Measurements from ENCODE around the gene ZNF277. TPM values are rescaled to one million over a fixed set of nuclear protein-coding genes. Genes with fewer than 3 reads are reported as not detected.

ZNF277 gene
- total RNA-seq, 1 experiment from 2014 or later, result 13.1 TPM

GRCh38 chr7:112266141-112266540, 59.6 kb downstream of the ZNF277 start:
- no CpG with 5 or more reads among the region's 3 CpGs for WGBS (ENCODE audit: extremely low coverage, insufficient read length, low lambda C conversion rate)
- peak overlapping the region in 1 of 3 experiments; percentile 60; a peak in 1 of 7 replicates for H3K27ac Mint-ChIP-seq

More at GRCh38 chr7:112266141-112266540, 59.6 kb downstream of the ZNF277 start:
- Mint-ChIP-seq H3K4me1 (peaks cover 20 to 38% of the 10 kb centered on the region in 2 experiments), H3K27me3 (ENCODE audit: low read depth) (no peaks in the 10 kb centered on the region), H3K36me3 (ENCODE audit: insufficient read depth in 1 of 3, low read depth in 3 of 3) (no peaks in the 10 kb centered on the region), H3K4me3 (no peak overlapping the region; a peak in 1 of 5 replicates), H3K9me3 (no peaks in the 10 kb centered on the region)
- Histone ChIP-seq H3K9me3 (ENCODE audit: control insufficient read depth, low read depth, low read length) (no peaks in the 10 kb centered on the region), H2BK20ac (ENCODE audit: low read depth, low read length, poor library complexity, severe bottlenecking) (no peak overlapping the region), H2AK5ac (ENCODE audit: insufficient read length, low read length) (no peak overlapping the region), H2BK5ac (ENCODE audit: insufficient read length, low read length) (no peak overlapping the region), H3K23ac (ENCODE audit: insufficient read length, low read depth, low read length) (no peak overlapping the region), H3K4me1 (ENCODE audit: insufficient read depth, low read length) (peaks cover 3% of the 10 kb centered on the region; the same call in 1 of the 2 replicates), H3K27me3 (ENCODE audit: insufficient read depth, low read length) (no peaks in the 10 kb centered on the region), H2BK120ac (ENCODE audit: low read depth, low read length, poor library complexity, severe bottlenecking) (no peak overlapping the region), H4K8ac (replicated peaks; ENCODE audit: insufficient read length, low read depth, low read length) (no peak overlapping the region), H2AFZ (ENCODE audit: low read length) (no peak overlapping the region), H2BK12ac (ENCODE audit: insufficient read length, low read depth, low read length) (no peak overlapping the region), H4K20me1 (ENCODE audit: control insufficient read depth, insufficient read depth, insufficient read length) (no peaks in the 10 kb centered on the region), H3K56ac (ENCODE audit: insufficient read length, low read depth, low read length) (no peak overlapping the region), H3K4ac (ENCODE audit: low read depth, low read length) (no peak overlapping the region), H3K23me2 (ENCODE audit: insufficient read length, low read depth, low read length, poor library complexity, severe bottlenecking) (no peaks in the 10 kb centered on the region), H3T11ph (ENCODE audit: low read length) (no peak overlapping the region), H3K27ac (ENCODE audit: insufficient read length, low read depth, low read length) (no peak overlapping the region), H3K9ac (ENCODE audit: extremely low read depth, insufficient read length, low read length) (no peak overlapping the region), H2BK15ac (ENCODE audit: low read depth, low read length) (no peak overlapping the region), H3K79me2 (ENCODE audit: insufficient read depth, low read length) (no peaks in the 10 kb centered on the region), H4K91ac (ENCODE audit: insufficient read length, low read depth, low read length) (no peak overlapping the region), H3K4me2 (ENCODE audit: insufficient read depth, insufficient read length, low read length) (no peak overlapping the region), H3K79me1 (ENCODE audit: insufficient read depth, low read depth, low read length, poor library complexity, severe bottlenecking) (no peaks in the 10 kb centered on the region), H3K18ac (ENCODE audit: insufficient read length, low read depth, low read length) (no peak overlapping the region), H3K14ac (ENCODE audit: insufficient read depth, low read length) (no peak overlapping the region), H4K5ac (ENCODE audit: insufficient read length, low read depth, low read length) (no peak overlapping the region)
- DNase-seq, result no peak
- no peak for TF ChIP-seq CTCF (conservative IDR thresholded peaks at IDR 0.05)

Data from H9 (cell line).